Measurements from ENCODE around the gene LIMS1. TPM values are rescaled to one million over a fixed set of nuclear protein-coding genes. Genes with fewer than 3 reads are reported as not detected.

Gene LIMS1
- total RNA-seq (2022; extraction: Qiagen RNA extraction; ENCODE audit: low read depth), result 36.3 to 64.0 TPM (median 56.3 TPM) in 5 replicates

GRCh38 chr2:108533832-108534583 is at the start of gene LIMS1:
Gene LIMS1 (plus strand): TSS chr2:108534470. CDS start chr2:108534563, 93 bp downstream.

GRCh38 chr2:108719149-108720044 is 185.1 kb downstream of the LIMS1 start, which contains the start of gene RANBP2:
Gene RANBP2 (plus strand): TSS chr2:108719482. CDS start chr2:108719607, 125 bp downstream.

Other genes starting within 250 kb of the LIMS1 start
- gene SULT1C2, start 245.6 kb upstream of the LIMS1 start, total RNA-seq (2022; extraction: Qiagen RNA extraction; ENCODE audit: low read depth), result 0.39 to 1.3 TPM (median 0.42 TPM) in 5 replicates
- gene SULT1C4, start 156.5 kb upstream of the LIMS1 start, total RNA-seq (2022; extraction: Qiagen RNA extraction; ENCODE audit: low read depth), result 0.02 TPM in 1 of 5 replicates, not detected in the others
- 10.9 to 16.1 TPM (median 13.7 TPM) in 5 replicates for gene GCC2, start 85.3 kb upstream of the LIMS1 start, total RNA-seq (2022; extraction: Qiagen RNA extraction; ENCODE audit: low read depth)
- 19.6 to 31.7 TPM (median 23.3 TPM) in 5 replicates for gene RANBP2, start 185.0 kb downstream of the LIMS1 start, total RNA-seq (2022; extraction: Qiagen RNA extraction; ENCODE audit: low read depth)